Adipocyte (in vitro differentiated cells): ENCODE results near the gene NUDT1.

Experiments
- DNase-seq: peaks from one replicate; pipeline ENCODE4 v3.0.0-alpha.2; 2015; ENCODE audit warnings: low read depth
- H3K27me3 ChIP-seq: replicated peaks from 2 replicates; pipeline ENCODE4 v1.7.0; 2013; ENCODE audit warnings: mild to moderate bottlenecking, low read length, moderate library complexity; ENCODE audit not compliant: control insufficient read depth, insufficient read depth
- H3K36me3 ChIP-seq: 2 replicates; pipeline ENCODE4 v1.7.0; 2013; ENCODE audit warnings: low read length, mild to moderate bottlenecking, moderate library complexity; ENCODE audit not compliant: control insufficient read depth, insufficient read depth, severe bottlenecking
- H3K4me1 ChIP-seq: 2 replicates; pipeline ENCODE4 v1.7.0; 2013; ENCODE audit warnings: mild to moderate bottlenecking, low read length, moderate library complexity; ENCODE audit not compliant: control insufficient read depth, insufficient read depth
- H3K4me3 ChIP-seq: 2 replicates; pipeline ENCODE4 v1.7.0; 2013; ENCODE audit warnings: mild to moderate bottlenecking, low read length, moderate library complexity
- H3K9ac ChIP-seq: 2 replicates; pipeline ENCODE4 v1.7.0; 2013; ENCODE audit warnings: mild to moderate bottlenecking, low read length, moderate library complexity
- H3K9me3 ChIP-seq: 2 replicates; pipeline ENCODE4 v1.7.0; 2013; ENCODE audit warnings: mild to moderate bottlenecking, low read length, moderate library complexity; ENCODE audit not compliant: control insufficient read depth

Gene NUDT1

DNA sequence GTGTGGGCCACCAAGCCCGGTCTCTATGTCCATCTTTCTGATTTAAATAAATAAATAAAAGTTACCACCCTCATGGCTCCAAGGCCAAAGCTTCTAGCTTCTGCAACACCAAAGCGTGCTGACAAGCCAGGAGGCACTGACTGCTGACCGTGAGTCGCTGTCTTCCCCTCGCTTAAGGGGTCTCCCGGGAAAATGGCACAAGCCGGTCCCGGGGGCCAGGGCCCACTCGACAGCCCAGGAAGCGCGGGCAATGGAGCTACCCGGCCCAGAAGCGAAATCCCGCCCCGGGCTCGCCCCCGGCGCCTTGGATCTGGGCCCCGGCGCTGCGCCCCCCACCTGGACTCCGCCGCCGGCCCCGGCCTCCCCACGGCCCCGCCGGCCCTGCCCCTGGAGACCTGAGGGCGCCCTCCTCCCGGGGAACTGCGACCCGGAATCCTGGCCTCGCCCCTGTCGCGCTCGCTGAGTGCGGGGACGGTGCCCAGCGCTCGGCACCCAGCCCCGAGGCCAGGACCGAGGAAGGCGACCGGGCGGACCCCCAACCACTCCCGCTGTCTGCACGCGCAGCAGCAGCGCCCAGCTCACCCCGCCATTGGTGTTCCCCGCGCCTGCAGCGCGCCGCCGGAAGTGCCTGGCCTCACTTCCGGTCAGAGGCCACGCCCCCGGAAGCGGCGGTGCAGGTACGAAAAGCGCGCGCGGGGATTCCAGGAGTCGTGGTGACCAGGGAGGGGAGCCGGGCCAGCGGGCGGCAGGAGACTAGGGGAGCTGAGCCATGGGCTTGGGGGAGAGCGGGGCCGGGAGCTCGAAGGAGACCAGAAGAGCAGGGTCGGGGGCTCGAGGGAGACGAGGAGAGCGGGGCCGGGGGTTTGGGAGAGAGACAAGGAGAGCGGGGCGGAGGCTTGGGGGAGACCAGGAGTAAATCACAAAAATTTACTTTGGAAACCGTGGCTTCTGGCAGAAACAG is at the start of gene NUDT1, which contains the start of gene MRM2:
Gene NUDT1, plus strand, starts transcription at position 647 of the 961 bp plus-strand sequence. CDS start 2,349 bp downstream, outside the sequence.
Gene MRM2, minus strand, starts transcription at position 626 of the 961 bp plus-strand sequence. Its CDS starts 36 bp downstream, at position 590.
- peak within 1 kb of the TSS; percentile 94 for H3K4me3 ChIP-seq
- H3K9ac ChIP-seq = peak within 1 kb of the TSS; percentile 92
- H3K27me3 ChIP-seq = no peaks in the 10 kb centered on the region
- H3K36me3 ChIP-seq = peaks cover 24% of the 10 kb centered on the region
- DNase-seq = peak; percentile 95
- no peaks in the 10 kb centered on the region for H3K9me3 ChIP-seq
- peaks cover 16% of the 10 kb centered on the region for H3K4me1 ChIP-seq

DNA sequence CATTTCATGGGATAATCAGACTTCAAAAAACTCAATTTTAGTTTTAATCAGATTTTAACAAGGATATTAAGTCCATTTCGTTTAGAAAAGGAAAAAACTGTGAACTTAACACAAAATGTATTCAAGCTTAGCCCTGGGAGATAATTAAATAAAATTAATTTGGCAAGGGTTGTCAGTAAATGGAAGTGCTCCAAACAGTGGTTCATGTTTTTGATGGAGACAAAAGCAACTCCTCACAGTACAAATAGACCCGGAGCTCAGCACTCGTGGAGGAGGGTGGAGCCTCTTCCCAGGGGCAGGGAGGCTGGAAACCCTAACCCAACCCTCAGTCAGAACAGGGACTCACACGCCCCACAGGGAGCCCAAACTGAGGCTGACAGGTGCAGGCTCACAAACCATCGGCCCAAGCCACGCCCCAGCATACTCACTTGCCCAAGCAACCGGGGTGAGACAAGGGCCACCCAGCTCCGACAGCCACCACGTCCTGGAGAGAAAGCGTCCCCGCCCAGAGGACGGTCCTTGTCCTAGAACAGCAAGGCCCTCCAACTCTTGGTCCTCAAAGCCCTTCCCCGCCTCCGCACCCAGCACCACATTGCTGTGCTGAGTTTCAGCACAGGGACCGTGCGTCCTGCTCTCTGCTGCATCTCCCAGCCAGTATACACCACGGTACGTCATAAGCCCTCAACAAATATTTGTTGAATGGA is 49.0 kb upstream of the NUDT1 start:
- Histone ChIP-seq H3K27me3 (no peaks in the 10 kb centered on the region), H3K4me3 (no peak overlapping the region), H3K36me3 (peaks cover 14% of the 10 kb centered on the region), H3K9me3 (peaks cover 9% of the 10 kb centered on the region), H3K9ac (no peak overlapping the region), H3K4me1 (no peaks in the 10 kb centered on the region)
- no peak for DNase-seq

DNA sequence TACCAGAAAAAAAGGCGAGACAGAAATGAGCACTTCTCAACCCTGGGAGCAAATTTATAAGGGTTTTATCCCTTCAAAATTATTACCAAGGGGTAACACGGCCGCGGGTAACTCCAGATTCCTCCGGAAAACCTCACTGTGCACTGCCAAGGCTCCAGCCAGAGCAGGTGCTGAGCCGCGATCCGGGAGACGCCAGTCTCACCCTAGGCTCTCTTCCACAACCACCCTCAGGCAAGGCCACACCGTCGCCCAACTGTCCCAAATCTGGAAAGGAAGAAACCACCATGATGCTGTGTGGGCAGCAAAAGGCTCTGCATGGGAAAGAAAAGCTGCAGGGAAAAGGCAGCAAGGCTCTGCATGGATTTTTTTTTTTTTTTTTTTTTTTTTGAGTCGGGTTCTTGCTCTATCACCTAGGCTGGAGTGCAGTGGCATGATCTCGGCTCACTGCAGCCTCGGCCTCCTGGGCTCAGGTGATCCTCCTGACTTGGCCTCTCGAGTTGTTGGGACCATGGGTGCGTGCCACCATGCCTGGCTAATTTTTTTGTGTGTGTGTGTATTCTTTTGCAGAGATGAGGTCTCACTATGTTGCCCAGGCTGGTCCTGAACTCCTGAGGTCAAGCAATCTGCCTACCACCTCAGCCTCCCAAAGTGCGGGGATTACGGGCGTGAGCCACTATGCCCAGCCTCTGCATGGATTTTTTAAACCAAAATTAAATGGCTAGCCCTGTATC is 48.3 kb upstream of the NUDT1 start:
- no peak for DNase-seq
- H3K9ac ChIP-seq = no peak overlapping the region
- peaks cover 17% of the 10 kb centered on the region for H3K36me3 ChIP-seq
- H3K9me3 ChIP-seq = peaks cover 9% of the 10 kb centered on the region
- no peak overlapping the region for H3K4me3 ChIP-seq
- H3K27me3 ChIP-seq = no peaks in the 10 kb centered on the region
- no peaks in the 10 kb centered on the region for H3K4me1 ChIP-seq

DNA sequence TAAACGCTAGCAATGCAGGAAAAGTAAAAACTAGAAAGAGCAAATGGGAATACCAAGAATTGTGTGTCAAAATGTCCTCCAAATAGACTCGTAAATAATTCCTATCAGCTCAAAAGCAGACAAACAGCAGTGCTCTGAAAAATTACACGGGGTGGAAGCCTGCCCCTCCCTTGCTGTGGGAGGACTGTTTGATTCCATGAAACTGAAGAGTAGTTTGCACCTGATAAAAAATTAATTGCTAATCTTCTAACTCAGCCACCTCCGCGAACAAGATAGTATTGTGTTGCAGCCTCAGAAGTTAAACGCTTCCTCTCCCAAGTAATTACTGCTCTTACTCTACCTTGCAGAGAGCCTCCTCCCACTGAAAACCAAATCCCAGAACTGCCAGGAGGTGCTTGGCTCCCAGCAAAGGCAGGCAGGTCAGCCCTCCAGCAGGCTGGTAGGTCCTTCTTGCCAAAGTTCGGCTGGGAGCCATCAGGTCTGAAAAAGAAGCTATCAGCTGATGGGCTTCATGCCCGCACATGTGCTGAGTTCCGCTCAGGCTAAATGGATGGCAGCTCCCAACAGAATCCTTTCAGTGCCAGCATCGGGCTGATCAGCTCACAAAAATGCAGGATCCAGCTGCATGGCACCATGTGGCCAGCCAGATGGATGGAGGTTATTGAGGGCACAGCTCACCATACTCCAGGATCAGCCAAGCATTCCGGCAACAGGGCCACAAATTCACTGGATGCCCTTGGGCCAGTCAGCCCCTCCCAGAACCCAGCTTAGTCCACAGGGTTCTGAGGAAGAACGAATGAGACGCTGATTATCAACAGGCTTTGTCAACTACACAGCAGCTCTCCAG is 46.4 kb upstream of the NUDT1 start:
- Histone ChIP-seq H3K27me3 (no peaks in the 10 kb centered on the region), H3K9me3 (peaks cover 5% of the 10 kb centered on the region), H3K4me1 (no peaks in the 10 kb centered on the region), H3K36me3 (peaks cover 19% of the 10 kb centered on the region), H3K4me3 (no peak overlapping the region), H3K9ac (no peak overlapping the region)
- no peak for DNase-seq

DNA sequence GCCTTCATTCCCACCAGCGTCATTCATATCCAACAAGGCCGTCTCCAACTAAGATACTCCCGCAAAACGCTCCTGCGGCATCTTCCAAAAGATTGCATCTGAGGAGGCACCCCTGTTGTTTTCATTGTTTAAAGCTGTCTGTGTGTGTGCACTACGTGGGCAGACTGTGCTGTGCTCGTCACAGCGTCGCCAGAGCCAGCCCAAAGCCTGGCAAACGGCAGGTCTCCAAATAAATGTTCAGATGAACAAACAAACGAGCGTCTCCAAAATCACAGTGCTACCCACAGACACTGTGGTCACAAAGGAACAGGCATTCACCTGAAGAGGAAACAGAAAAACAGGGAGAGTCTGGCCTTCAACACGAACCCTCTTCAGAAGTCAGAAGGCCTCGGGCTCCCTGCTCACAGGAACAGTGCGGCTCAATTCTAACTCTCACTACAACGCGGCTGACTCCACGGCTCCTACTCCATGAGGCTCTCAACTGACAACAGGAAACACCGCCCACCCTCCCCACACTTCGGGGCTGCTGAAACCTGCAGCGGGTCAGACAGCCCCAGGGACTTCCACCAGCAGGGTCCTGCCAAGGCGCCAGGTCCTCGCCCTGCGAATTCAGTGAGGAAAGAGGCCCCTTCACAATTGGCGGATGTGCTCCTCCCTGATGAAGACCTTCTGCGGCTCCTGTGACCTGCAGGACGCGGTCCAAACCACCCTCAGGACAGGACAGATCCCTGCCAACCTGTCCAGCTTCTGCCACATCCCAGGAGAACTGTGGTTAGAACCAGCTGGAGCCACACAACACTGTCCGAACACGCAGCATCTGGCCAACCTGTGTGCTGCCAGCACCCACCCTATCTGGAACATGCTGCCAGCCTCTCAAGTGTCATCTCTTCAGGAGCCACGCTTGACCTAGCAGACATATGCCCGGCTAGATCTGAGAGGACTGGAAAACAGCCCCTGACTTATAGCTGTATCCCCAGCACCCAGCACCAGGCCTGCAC is 45.3 kb upstream of the NUDT1 start:
- Histone ChIP-seq H3K27me3 (no peaks in the 10 kb centered on the region), H3K4me1 (no peaks in the 10 kb centered on the region), H3K9me3 (peaks cover 5% of the 10 kb centered on the region), H3K36me3 (peaks cover 19% of the 10 kb centered on the region), H3K9ac (no peak overlapping the region), H3K4me3 (no peak overlapping the region)
- no peak for DNase-seq

DNA sequence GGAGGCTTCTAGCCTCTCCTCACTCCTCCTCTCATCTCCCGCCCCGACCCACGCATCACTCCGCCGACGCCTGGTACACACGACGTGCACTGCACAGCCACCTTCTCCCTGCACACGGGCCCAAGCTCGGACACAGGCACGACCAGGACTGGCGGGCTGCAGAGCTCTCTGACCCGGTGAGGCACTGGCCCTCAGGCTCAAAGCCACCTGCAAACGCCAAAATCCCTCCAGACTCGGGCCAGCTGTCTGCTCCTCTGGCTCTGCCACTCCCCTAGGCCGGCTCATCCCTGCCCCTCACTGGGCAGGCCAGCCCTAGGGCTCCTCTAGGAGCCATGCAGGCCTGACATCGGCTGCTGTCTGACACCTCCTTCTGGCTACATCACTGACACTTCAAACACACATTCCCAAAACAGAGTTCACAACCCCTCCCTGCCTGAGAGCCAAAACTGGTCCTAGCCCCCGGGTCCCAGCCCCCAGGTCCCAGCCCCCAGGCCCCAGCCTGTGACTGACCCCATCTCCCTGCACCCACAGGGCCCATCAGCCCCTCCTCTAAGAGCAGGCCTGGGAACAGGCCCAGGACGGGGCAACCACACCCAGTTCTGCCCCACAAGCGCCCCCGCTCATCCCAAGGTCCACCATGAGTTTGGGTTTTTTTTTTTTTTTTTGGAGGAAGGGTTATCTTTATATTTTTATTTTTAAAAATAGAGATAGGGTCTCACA is 44.4 kb upstream of the NUDT1 start:
- Histone ChIP-seq H3K9me3 (peaks cover 5% of the 10 kb centered on the region), H3K9ac (no peak overlapping the region), H3K4me3 (no peak overlapping the region), H3K27me3 (no peaks in the 10 kb centered on the region), H3K36me3 (peaks cover 19% of the 10 kb centered on the region), H3K4me1 (no peaks in the 10 kb centered on the region)
- DNase-seq = no peak

DNA sequence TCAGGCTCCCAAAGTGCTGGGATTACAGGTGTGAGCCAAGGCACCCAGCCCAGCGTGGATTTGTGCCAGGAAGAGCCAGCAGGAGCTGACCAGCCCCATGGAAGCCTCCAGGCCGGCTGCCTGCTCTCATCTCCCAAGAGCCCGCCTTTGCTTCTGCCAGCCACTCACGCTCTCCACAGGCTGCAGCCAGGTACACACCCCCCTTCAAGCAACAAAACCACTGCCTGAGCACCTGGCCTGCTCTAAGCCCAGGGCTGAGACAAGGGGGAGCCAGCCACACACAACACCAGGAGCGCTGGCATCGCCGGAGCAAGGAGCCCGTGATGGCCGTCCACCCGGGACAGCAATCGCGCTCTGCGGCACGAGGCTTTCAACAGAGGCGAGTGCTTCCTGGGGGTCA is 43.8 kb upstream of the NUDT1 start:
- Histone ChIP-seq H3K4me3 (no peak overlapping the region), H3K36me3 (peaks cover 16% of the 10 kb centered on the region), H3K9me3 (peaks cover 5% of the 10 kb centered on the region), H3K27me3 (no peaks in the 10 kb centered on the region), H3K4me1 (no peaks in the 10 kb centered on the region), H3K9ac (no peak overlapping the region)
- DNase-seq = no peak

DNA sequence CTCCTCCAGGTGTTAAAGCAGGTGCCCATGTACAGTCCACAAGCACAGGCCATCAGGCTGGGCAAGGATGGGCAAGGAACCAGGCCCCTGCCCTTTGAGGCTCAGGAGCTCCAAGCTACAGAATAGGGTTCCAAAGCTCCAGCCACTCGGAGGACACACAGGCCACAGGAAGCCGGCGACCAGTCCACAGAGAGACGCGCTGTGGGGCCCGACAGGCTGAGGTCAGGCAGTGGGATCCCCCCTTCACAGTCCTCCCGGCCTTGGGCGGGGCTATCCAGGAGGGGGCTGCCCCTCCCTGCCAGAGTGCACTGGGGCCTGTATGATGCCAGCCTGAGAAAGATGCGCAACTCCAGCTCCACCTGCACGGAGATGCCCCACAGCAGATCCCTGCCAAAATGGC is 43.3 kb upstream of the NUDT1 start:
- DNase-seq = no peak
- no peak overlapping the region for H3K4me3 ChIP-seq
- no peak overlapping the region for H3K9ac ChIP-seq
- no peaks in the 10 kb centered on the region for H3K27me3 ChIP-seq
- H3K36me3 ChIP-seq = peaks cover 16% of the 10 kb centered on the region
- H3K4me1 ChIP-seq = no peaks in the 10 kb centered on the region
- peaks cover 5% of the 10 kb centered on the region for H3K9me3 ChIP-seq

DNA sequence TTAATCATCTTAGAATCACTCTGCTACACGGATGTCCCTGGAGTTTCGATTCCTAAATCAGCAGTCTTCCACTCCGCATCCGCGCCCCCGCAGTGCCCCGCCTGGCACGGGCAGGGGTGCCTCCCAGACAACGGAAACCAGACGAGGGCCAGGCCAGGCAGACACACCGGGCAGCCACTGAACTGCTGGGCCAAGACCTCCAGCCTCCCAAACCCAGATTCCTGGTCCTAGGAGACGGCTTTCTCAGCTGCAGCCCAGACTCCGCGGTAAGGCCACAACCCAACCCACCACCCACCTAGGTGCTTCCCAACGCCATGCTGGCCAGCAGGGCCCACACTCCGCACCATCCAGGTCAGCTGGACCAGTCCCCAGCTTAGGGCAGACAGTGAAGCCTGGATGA is 42.5 kb upstream of the NUDT1 start:
- no peak for DNase-seq
- peaks cover 16% of the 10 kb centered on the region for H3K36me3 ChIP-seq

More for the DNA sequence above, 42.5 kb upstream of the NUDT1 start:
- H3K9me3 ChIP-seq = peaks cover 5% of the 10 kb centered on the region
- H3K9ac ChIP-seq = no peak overlapping the region
- H3K27me3 ChIP-seq = no peaks in the 10 kb centered on the region
- no peak overlapping the region for H3K4me3 ChIP-seq
- H3K4me1 ChIP-seq = no peaks in the 10 kb centered on the region
